Measurements from ENCODE around the gene KRTAP5-2. TPM values are rescaled to one million over a fixed set of nuclear protein-coding genes. Genes with fewer than 3 reads are reported as not detected.

Gene KRTAP5-2
- total RNA-seq, 2 donors from 2014 or later: not detected

Other genes with a start within 250 kb of the KRTAP5-2 start
- gene BRSK2, start 208.4 kb downstream of the KRTAP5-2 start, total RNA-seq: 1 to 10 TPM; 1.3 to 1.6 TPM
- gene MOB2, start 111.5 kb downstream of the KRTAP5-2 start, total RNA-seq: 10 to 100 TPM; 36.6 to 44.0 TPM
- 10 to 100 TPM in 1 of 2 donors, 1 to 10 TPM in 1; 9.0 to 21.7 TPM for gene DUSP8, start 26.0 kb downstream of the KRTAP5-2 start, total RNA-seq
- gene KRTAP5-1, start 13.0 kb downstream of the KRTAP5-2 start, total RNA-seq: not detected
- gene KRTAP5-3, start 10.2 kb upstream of the KRTAP5-2 start, total RNA-seq: not detected
- not detected for gene KRTAP5-4, start 23.8 kb upstream of the KRTAP5-2 start, total RNA-seq
- not detected for gene KRTAP5-5, start 31.5 kb upstream of the KRTAP5-2 start, total RNA-seq
- not detected for gene KRTAP5-6, start 98.9 kb upstream of the KRTAP5-2 start, total RNA-seq
- under 1 TPM; 0.27 to 0.76 TPM for gene IFITM10, start 152.3 kb upstream of the KRTAP5-2 start, total RNA-seq
- 100 to 1,000 TPM; 635 to 667 TPM for gene CTSD, start 165.6 kb upstream of the KRTAP5-2 start, total RNA-seq
- not detected for gene SYT8, start 236.7 kb upstream of the KRTAP5-2 start, total RNA-seq
- under 1 TPM; 0.35 to 0.52 TPM for gene TNNI2, start 240.7 kb upstream of the KRTAP5-2 start, total RNA-seq